GM10266 (cell line): ENCODE data around the gene PDS5A.
"Not testable (repeated sequence)": the region's sequence is repeated elsewhere in the genome, so short reads cannot be mapped to it uniquely, and the experiment has no call there.

Source experiments
- DNase-seq: peaks from one replicate; pipeline ENCODE4 v3.0.0; 2012; ENCODE audit errors: extremely low spot score
- CTCF ChIP-seq: IDR thresholded peaks from 2 replicates; pipeline ENCODE4 v1.5.1; 2012; ENCODE audit warnings: mild to moderate bottlenecking, low read depth; ENCODE audit not compliant: control insufficient read depth, insufficient read depth; ENCODE audit errors: missing control alignments

Gene PDS5A

GRCh38 chr4:39976945-39977488, 694 bp downstream of the PDS5A start:
- peak; percentile 58 for DNase-seq
- TF ChIP-seq CTCF: no peak

GRCh38 chr4:39976141-39976944, 1.4 kb downstream of the PDS5A start:
- peak; percentile 77 for DNase-seq
- peak; percentile 73 for TF ChIP-seq CTCF

GRCh38 chr4:39975488-39976089, 2.1 kb downstream of the PDS5A start:
- DNase-seq: no peak
- TF ChIP-seq CTCF: no peak

- not testable (repeated sequence) for DNase-seq
Observed at GRCh38 chr4:39973052-39973451, 4.7 kb downstream of the PDS5A start.

- TF ChIP-seq CTCF: no peak
- DNase-seq: no peak
Observed at GRCh38 chr4:39970671-39971640, 6.8 kb downstream of the PDS5A start.

- no peak for DNase-seq
- TF ChIP-seq CTCF: no peak
Observed at GRCh38 chr4:39963656-39964055, 14.1 kb downstream of the PDS5A start.

- DNase-seq: no peak
- TF ChIP-seq CTCF: no peak
Observed at GRCh38 chr4:39961311-39961877, 16.3 kb downstream of the PDS5A start.
